HG02571 (cell line): Measurements from ENCODE around the gene MIR17HG.
"Not testable (repeated sequence)": the region's sequence is repeated elsewhere in the genome, so short reads cannot be mapped to it uniquely, and the experiment has no call there.

Experiments
- ATAC-seq: cut with Tn5 transposase; IDR thresholded peaks from one replicate; pipeline ENCODE4 v1.9.1; 2021; ENCODE audit warnings: mild to moderate bottlenecking, moderate library complexity; ENCODE audit not compliant: unreplicated experiment

The MIR17HG gene

GRCh38 chr13:91346850-91347201 is 661 bp upstream of the MIR17HG start:
- peak; percentile 16 for ATAC-seq

DNA sequence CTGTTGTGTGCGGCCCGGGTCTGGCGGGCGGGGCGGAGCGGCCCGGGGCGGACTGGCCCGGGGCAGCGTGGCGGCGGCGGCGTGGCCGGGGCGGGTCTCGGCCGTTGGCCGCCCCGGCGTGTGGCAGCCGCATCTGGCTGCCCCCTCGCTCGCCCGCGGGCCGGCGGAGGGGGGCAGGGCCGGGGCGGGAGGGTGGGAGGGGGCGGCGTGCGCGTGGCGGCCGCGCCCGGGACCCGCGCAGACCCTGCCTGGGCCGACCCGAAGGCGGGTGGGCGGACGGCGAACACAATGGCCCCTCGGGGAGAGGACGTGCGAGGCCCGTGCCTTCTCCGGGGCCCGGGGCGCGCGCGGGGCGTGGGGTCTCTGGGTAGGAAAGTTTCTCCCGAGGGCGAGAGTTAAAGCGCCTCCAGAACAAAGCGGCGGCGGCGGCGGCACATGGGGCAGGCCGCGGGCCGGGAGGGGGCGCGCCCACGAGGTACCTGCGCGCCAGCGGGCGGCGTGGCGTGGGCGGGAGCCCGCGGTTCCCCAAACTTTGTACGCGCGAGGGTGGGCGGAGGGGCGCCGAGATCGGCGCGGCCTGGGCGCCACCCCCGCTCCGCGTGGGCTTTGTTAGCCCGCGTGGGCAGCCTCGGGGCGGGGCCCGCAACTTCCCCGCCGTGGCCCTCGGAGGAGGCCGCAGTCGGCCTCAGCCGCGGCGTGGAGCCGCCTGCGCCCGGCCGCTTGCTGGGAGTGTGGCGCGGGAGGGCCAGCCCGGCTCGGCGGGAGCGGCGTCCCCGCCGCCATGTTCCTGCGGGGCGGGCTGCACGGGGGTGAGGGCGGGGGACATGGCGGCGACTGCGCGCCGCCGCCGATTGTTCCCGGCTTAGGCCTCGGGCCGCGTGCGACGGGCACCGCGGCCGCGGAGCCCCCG is 764 bp downstream of the MIR17HG start:
- peak; percentile 27 for ATAC-seq

- peak; percentile 51 for ATAC-seq
Observed at GRCh38 chr13:91348906-91349435, 1.5 kb downstream of the MIR17HG start.

DNA sequence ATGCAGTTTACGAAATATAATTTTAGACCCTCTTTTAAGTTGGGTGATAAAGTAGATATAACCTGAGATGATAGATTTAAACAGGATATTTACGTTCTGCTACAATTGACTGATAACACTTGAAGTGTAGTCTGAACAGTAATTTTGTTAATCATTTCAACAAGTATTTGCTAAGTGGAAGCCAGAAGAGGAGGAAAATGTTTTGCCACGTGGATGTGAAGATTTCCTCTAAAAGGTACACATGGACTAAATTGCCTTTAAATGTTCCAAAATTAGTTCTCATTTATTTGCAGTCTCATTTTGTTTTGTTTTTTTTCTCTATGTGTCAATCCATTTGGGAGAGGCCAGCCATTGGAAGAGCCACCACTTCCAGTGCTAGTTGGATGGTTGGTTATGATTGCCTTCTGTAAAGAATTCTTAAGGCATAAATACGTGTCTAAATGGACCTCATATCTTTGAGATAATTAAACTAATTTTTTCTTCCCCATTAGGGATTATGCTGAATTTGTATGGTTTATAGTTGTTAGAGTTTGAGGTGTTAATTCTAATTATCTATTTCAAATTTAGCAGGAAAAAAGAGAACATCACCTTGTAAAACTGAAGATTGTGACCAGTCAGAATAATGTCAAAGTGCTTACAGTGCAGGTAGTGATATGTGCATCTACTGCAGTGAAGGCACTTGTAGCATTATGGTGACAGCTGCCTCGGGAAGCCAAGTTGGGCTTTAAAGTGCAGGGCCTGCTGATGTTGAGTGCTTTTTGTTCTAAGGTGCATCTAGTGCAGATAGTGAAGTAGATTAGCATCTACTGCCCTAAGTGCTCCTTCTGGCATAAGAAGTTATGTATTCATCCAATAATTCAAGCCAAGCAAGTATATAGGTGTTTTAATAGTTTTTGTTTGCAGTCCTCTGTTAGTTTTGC is 2.8 kb downstream of the MIR17HG start:
- no peak for ATAC-seq

DNA sequence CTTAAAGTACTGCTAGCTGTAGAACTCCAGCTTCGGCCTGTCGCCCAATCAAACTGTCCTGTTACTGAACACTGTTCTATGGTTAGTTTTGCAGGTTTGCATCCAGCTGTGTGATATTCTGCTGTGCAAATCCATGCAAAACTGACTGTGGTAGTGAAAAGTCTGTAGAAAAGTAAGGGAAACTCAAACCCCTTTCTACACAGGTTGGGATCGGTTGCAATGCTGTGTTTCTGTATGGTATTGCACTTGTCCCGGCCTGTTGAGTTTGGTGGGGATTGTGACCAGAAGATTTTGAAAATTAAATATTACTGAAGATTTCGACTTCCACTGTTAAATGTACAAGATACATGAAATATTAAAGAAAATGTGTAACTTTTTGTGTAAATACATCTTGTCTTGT is 3.6 kb downstream of the MIR17HG start:
- no peak for ATAC-seq

DNA sequence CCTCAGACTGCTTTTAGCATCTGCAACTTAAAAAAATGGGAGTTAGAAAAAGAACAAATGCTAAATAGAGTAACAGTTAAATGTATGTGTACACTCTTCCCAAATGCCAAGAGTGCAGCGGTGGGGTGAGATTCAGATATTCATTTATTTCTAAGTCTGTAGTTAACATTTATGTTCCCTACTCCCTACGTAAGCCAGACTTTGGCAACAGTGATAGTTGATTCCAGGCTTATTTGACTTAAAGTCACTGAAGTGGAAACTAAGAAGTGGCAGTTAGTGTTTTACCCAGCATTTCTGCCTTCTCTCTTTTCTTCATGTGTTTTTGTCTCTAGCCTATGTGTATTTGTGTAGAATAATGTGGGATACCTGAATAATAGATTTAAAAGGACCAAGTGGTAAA is 4.5 kb downstream of the MIR17HG start:
- no peak for ATAC-seq

- not testable (repeated sequence) for ATAC-seq
Observed at GRCh38 chr13:91352891-91353290, 5.4 kb downstream of the MIR17HG start.

GRCh38 chr13:91353494-91353893 is 6.0 kb downstream of the MIR17HG start:
- ATAC-seq = no peak

DNA sequence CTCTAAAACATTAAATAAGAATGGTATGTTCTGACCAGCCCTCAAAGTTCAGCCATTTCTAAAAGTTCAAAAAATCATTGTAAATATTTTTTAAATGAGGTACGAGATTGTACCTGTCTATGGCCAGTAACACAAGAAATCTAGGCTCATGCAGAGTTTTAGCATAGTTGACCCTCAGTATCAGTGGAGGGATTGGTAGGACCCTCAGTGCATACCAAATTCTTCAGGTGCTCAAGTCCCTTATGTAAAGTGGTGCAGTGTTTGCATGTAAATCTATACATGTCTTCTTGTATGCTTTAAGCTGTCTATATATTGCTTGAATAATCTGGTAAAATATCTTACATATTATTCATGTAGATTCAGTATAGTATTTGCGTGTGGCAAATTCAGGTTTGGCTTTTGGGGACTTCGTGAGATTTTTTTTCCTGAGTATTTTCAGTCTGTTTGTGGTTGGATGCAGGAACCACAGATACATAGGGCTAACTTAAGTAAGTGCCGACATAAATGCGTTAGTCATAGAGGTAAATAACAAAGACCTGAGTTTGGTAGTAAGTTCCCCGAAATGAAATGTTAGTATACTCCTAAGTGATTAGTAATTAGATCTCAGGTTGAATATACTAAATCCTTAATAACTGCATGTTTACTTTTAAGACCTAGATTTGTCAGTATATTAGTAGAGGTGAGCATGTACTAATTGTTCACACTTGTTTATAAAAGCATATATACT is 7.8 kb downstream of the MIR17HG start:
- ATAC-seq = no peak

- no peak for ATAC-seq
Observed at GRCh38 chr13:91355826-91356710, 8.6 kb downstream of the MIR17HG start.

DNA sequence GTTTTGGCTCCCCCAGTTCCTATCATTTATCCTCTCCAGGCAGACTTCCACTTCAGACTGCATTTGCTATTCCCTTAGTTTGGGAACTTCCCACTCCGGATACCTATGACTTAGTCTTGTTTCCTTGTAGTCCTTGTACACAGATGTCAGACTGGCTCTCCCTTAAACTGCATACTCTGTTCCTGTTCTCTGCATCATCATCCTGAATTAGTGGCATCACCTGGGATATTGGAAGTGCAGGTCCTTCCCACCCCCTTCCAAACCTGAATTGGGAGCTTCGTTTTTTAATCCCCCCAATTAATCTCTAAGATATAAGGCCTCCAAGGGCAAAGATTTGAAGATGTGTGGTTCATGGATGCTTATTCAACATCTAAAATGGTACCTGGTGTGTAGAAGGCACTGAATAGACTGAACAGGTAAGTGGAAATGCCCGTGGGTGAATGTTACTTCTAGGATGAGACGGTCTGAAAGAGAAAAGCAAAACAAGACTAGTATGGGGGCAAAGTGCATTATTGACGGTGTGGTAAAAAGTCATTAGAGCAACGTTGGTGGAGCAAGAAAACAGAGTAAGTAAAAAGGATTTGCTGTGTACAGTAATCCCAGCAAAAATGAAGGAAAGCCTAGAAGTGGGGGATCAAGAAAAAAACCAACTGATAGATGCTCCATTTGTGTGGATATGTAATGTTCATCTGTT is 9.6 kb downstream of the MIR17HG start:
- no peak for ATAC-seq

GRCh38 chr13:91357613-91358386 is 10.3 kb downstream of the MIR17HG start:
- no peak for ATAC-seq

DNA sequence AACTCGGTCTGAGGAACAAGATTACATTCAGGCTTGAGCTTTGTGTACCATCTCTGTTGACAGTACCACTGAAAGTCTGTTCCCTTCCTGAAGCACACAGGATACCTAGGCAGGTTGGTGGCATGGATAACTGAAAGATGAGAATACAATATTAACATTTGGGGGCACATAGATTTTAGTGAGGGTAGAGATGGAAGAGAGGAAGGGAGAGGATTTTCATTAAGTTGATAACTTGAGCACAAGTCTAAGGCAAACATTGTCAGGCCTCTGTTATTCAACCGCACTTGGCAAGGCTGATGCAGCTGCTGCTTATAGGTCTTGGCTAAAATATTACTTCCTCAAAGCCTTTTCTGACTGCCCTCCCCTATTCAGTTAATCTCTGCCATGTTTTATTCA is 10.9 kb downstream of the MIR17HG start:
- ATAC-seq = no peak

GRCh38 chr13:91359111-91359510 is 11.6 kb downstream of the MIR17HG start:
- ATAC-seq = no peak

- no peak for ATAC-seq
Observed at GRCh38 chr13:91359631-91360030, 12.1 kb downstream of the MIR17HG start.

DNA sequence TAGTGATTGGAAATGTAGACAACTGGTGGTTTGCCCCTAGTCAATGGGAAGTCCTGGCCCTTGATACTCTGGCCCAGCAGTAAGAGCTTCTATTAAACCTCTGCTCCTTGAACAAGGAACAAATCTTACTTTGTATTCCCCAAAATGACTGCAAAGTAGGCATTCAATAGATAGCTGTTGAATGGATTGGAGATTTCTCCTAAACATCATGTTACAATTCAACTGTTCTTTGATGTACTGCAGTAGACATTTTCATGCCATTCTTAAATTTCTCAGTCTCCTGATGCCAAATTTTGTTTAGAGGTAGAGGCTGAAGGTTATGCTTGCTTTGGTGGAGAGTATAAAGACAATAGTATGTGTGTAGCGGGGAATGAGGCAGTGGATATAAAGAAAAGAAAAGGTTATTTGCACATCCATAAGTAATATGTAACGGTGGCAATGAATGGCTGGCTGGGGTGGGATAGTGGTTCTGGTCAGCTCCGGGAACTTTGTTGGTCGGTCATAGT is 12.8 kb downstream of the MIR17HG start:
- ATAC-seq = no peak

- no peak for ATAC-seq
Observed at GRCh38 chr13:91361755-91362271, 14.3 kb downstream of the MIR17HG start.

DNA sequence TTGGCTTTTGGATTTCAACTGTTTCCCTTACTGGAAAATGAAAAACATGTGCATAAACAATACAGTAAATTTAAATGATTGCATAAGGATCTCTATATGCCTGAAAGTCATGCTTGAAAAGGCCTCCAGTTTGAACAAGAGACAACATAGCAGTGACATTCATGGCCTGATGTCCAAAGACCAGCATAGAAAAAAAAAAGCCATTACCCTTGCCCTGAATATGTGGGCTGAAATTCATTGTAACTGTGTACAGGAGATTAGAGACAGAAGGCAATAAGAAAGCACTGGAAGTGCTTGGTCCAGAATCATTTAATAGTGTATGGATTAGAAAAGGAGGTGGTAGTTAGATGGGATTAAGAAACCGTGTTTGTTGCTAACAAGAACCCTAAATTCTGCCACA is 15.4 kb downstream of the MIR17HG start:
- no peak for ATAC-seq
